ENCODE measurements around the gene SUCLG1.
"Not testable (repeated sequence)": the region's sequence is repeated elsewhere in the genome, so short reads cannot be mapped to it uniquely, and the experiment has no call there.

SUCLG1 gene

GRCh38 chr2:84402111-84402510, 57.0 kb downstream of the SUCLG1 start:
- DNase-seq (ENCODE audit: low read depth in 1 of 2, low spot score in 1 of 2); H3K27ac ChIP-seq (replicated peaks); H3K27me3 ChIP-seq (ENCODE audit: insufficient read depth, poor library complexity, severe bottlenecking); H3K4me3 ChIP-seq (replicated peaks; ENCODE audit: insufficient read depth, low read length): not testable (repeated sequence)

DNA sequence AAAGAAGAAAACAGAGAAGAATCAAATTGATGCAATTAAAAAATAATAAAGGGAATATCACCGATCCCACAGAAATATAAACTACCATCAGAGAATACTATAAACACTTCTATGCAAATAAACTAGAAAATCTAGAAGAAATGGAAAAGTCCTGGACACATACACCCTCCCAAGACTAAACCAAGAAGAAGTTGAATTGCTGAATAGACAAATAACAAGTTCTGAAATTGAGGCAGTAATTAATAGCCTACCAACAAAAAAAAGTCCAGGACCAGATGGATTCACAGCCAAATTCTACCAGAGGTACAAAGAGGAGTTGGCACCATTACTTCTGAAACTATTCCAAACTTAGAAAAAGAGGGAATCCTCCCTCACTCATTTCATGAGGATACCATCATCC, 59.2 kb downstream of the SUCLG1 start:
- DNase-seq (ENCODE audit: low read depth in 1 of 2, low spot score in 1 of 2); H3K27me3 ChIP-seq (ENCODE audit: insufficient read depth, poor library complexity, severe bottlenecking); H3K4me3 ChIP-seq (replicated peaks; ENCODE audit: insufficient read depth, low read length); H3K27ac ChIP-seq (replicated peaks): not testable (repeated sequence)

DNA sequence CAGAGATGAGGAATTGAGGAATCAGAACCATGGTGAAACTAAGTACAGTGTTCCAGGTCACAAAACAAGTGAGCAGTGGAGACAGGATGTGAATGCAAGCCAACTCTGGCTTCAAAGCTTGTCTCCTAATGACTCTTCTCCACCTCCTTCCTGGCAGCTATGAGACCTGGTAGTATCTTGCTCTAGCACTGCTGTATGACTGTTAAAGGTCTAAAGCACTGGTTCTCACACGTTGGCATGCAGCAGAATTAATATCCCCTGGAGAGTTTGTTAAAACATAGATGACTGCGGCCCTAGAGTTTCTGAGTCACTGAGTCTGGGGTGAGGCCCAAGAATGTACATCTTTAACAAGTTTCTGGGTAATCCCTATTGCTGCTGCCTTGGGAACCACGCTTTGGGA, 63.3 kb downstream of the SUCLG1 start:
- no peak for DNase-seq (ENCODE audit: low read depth in 1 of 2, low spot score in 1 of 2)
- H3K4me3 ChIP-seq (replicated peaks; ENCODE audit: insufficient read depth, low read length): no peak overlapping the region

GRCh38 chr2:84394628-84395027, 64.5 kb downstream of the SUCLG1 start:
- H3K27ac ChIP-seq (replicated peaks): no peak overlapping the region
- H3K27me3 ChIP-seq (ENCODE audit: insufficient read depth, poor library complexity, severe bottlenecking): peaks cover 3% of the 10 kb centered on the region
- no peak for TF ChIP-seq SPI1 (IDR thresholded peaks at IDR 0.05; ENCODE audit: borderline replicate concordance, low read depth)
- no peak for TF ChIP-seq REST (IDR thresholded peaks at IDR 0.05; ENCODE audit: insufficient replicate concordance, low read depth)
- no peak for TF ChIP-seq GABPA (IDR thresholded peaks at IDR 0.05; ENCODE audit: low read depth)
- no peak for TF ChIP-seq POLR2AphosphoS5 (IDR thresholded peaks at IDR 0.05; ENCODE audit: low read depth)
- TF ChIP-seq CTCF (IDR thresholded peaks at IDR 0.05; ENCODE audit: insufficient read depth, low read length): no peak
- H3K4me3 ChIP-seq (replicated peaks; ENCODE audit: insufficient read depth, low read length): no peak overlapping the region
- DNase-seq (ENCODE audit: low read depth in 1 of 2, low spot score in 1 of 2): no peak

More for the DNA sequence above, 63.3 kb downstream of the SUCLG1 start:
- TF ChIP-seq POLR2AphosphoS5 (IDR thresholded peaks at IDR 0.05; ENCODE audit: low read depth) (no peak), CTCF (IDR thresholded peaks at IDR 0.05; ENCODE audit: insufficient read depth, low read length) (no peak), GABPA (IDR thresholded peaks at IDR 0.05; ENCODE audit: low read depth) (no peak), SPI1 (IDR thresholded peaks at IDR 0.05; ENCODE audit: borderline replicate concordance, low read depth) (no peak), REST (IDR thresholded peaks at IDR 0.05; ENCODE audit: insufficient replicate concordance, low read depth) (no peak)
- no peak overlapping the region for H3K27ac ChIP-seq (replicated peaks)
- peaks cover 3% of the 10 kb centered on the region for H3K27me3 ChIP-seq (ENCODE audit: insufficient read depth, poor library complexity, severe bottlenecking)

GRCh38 chr2:84393829-84394228, 65.3 kb downstream of the SUCLG1 start:
- Histone ChIP-seq H3K27me3 (ENCODE audit: insufficient read depth, poor library complexity, severe bottlenecking) (peaks cover 3% of the 10 kb centered on the region), H3K4me3 (replicated peaks; ENCODE audit: insufficient read depth, low read length) (no peak overlapping the region), H3K27ac (replicated peaks) (no peak overlapping the region)
- TF ChIP-seq GABPA (IDR thresholded peaks at IDR 0.05; ENCODE audit: low read depth): no peak
- DNase-seq (ENCODE audit: low read depth in 1 of 2, low spot score in 1 of 2): no peak

All from HL-60 (cell line).